ENCODE results near the gene GABRG3. TPM values are rescaled to one million over a fixed set of nuclear protein-coding genes. Genes with fewer than 3 reads are reported as not detected.

GABRG3 gene
- total and polyA plus RNA-seq, 2 of the 4 experiments (the other 2 are of a cell fraction) = not detected

DNA sequence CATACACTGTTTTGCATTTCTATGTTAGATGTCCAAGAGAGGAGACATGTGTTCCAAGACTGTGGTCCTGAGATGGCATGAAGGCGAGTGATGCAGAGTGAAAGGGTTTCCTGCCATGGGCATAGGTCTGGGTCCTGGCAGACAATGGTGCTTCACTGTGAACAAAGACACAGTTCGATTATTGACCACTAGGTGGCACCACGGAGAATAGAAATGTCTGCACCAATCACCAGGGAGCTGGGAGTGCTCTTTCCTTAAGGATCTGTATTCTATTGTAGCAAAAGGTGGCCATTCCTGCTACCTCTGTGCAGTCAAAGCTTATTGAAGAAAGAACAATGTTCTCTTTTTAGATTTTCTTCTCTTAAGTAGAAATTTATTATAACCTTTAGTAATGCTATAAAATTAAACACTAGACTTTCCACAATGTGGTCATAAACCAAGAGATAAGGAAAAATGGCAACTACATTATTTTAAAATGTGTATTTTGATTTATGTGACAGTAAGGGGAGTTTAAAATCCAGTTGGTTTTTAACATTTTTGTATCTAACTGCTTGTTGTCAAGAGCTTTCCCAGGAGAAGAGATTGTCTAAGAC, 88.7 kb downstream of the GABRG3 start:
- intact Hi-C loops (cut with micrococcal nuclease) (no loop called here), dilution Hi-C loops (cut with HindIII; ENCODE audit: low sequenced_read_pairs, unreplicated experiment) (no loop called here), in situ Hi-C loops (cut with MboI; ENCODE audit: low sequenced_read_pairs) (no loop called here)
- Histone ChIP-seq H4K20me1 (ENCODE audit: insufficient read depth, low read length) (no peaks in the 10 kb centered on the region), H2AFZ (replicated peaks; ENCODE audit: low read length, poor library complexity) (no peak overlapping the region), H3K9me1 (ENCODE audit: insufficient read depth, low read length) (no peaks in the 10 kb centered on the region), H3K27ac (ENCODE audit: insufficient read depth, low read length) (no peak overlapping the region), H3K18ac (ENCODE audit: low read depth, low read length) (no peak overlapping the region), H3K14ac (replicated peaks; ENCODE audit: low read depth, low read length) (no peak overlapping the region), H3K4me3 (ENCODE audit: insufficient read depth, low read depth, low read length) (no peak overlapping the region), H3K4me1 (ENCODE audit: control insufficient read depth, insufficient read depth, low read length) (no peaks in the 10 kb centered on the region), H2BK20ac (ENCODE audit: low read depth, low read length) (no peak overlapping the region), H3K79me1 (ENCODE audit: low read depth in 1 of 2, low read length in 2 of 2) (no peaks in the 10 kb centered on the region), H3K4ac (ENCODE audit: low read depth, low read length) (no peak overlapping the region), H3K4me2 (ENCODE audit: low read depth, low read length) (no peak overlapping the region), H3K27me3 (ENCODE audit: control insufficient read depth, insufficient read depth, low read length) (no peaks in the 10 kb centered on the region), H2AK5ac (ENCODE audit: low read depth, low read length) (no peak overlapping the region), H3K56ac (ENCODE audit: extremely low read depth, insufficient read depth, low read length) (no peak overlapping the region), H4K91ac (ENCODE audit: insufficient read depth, low read depth, low read length) (no peak overlapping the region), H2BK5ac (ENCODE audit: low read depth, low read length, poor library complexity, severe bottlenecking) (no peak overlapping the region), H4K8ac (ENCODE audit: low read depth in 2 of 2, low read length in 2 of 2) (no peak overlapping the region), H2BK15ac (ENCODE audit: low read depth, low read length) (no peak overlapping the region), H3K36me3 (ENCODE audit: control insufficient read depth, insufficient read depth, low read length) (no peaks in the 10 kb centered on the region), H3K9ac (ENCODE audit: low read depth, low read length) (no peak overlapping the region), H3K9me3 (ENCODE audit: control insufficient read depth, insufficient read depth, low read length) (peaks cover 32% of the 10 kb centered on the region), H4K5ac (ENCODE audit: low read depth, low read length) (no peak overlapping the region), H3K23ac (ENCODE audit: low read depth, low read length) (no peak overlapping the region), H2BK120ac (ENCODE audit: low read depth, low read length) (no peak overlapping the region), H2AK9ac (replicated peaks; ENCODE audit: low read depth, low read length, poor library complexity) (no peak overlapping the region)
- no peak for ATAC-seq (ENCODE audit: low read depth)
- 0% methylated on average over 2 of the region's 3 CpGs; no CpG with 5 or more reads in 1 of the 2 experiments for WGBS, 2 experiments (ENCODE audit: extremely low coverage in 2 of 2, insufficient read length in 1 of 2)
- no TSS peak for BruUV-seq (replicated peaks)
- TF ChIP-seq, protein P1, sequence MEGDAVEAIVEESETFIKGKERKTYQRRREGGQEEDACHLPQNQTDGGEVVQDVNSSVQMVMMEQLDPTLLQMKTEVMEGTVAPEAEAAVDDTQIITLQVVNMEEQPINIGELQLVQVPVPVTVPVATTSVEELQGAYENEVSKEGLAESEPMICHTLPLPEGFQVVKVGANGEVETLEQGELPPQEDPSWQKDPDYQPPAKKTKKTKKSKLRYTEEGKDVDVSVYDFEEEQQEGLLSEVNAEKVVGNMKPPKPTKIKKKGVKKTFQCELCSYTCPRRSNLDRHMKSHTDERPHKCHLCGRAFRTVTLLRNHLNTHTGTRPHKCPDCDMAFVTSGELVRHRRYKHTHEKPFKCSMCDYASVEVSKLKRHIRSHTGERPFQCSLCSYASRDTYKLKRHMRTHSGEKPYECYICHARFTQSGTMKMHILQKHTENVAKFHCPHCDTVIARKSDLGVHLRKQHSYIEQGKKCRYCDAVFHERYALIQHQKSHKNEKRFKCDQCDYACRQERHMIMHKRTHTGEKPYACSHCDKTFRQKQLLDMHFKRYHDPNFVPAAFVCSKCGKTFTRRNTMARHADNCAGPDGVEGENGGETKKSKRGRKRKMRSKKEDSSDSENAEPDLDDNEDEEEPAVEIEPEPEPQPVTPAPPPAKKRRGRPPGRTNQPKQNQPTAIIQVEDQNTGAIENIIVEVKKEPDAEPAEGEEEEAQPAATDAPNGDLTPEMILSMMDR (conservative IDR thresholded peaks at IDR 0.05; ENCODE audit: low read depth, low read length) = peak; percentile 27; the same call in 1 of the 2 replicates
- no peak for TF ChIP-seq CHD1 (IDR thresholded peaks at IDR 0.05; ENCODE audit: low read depth, low read length)
- peak; percentile 11 for DNase-seq
- CTCF ChIA-PET = no interaction called here
- POLR2A ChIA-PET (ENCODE audit: unreplicated experiment) = no interaction called here

All from IMR-90 (cell line).